Fibroblast of lung (primary cell): ENCODE results near the gene SOHLH2. TPM values are rescaled to one million over a fixed set of nuclear protein-coding genes. Genes with fewer than 3 reads are reported as not detected.
A peak's percentile ranks its signal among the peaks of the same experiment; 100 is the strongest.

Experiments
- DNase-seq, 2 donors: peaks; one replicate each; pipeline versions ENCODE4 v3.0.0 to v3.0.0-alpha.2; 2010; ENCODE audit warnings: low read depth in 2 of 2
- H2AFZ ChIP-seq: 2 replicates; pipeline ENCODE4 v1.5.1; 2012; ENCODE audit warnings: low read length, control low read depth, inconsistent platforms
- H3K27ac ChIP-seq: 2 replicates; pipeline ENCODE4 v1.5.1; 2011; ENCODE audit warnings: low read length, control low read depth; ENCODE audit not compliant: insufficient read depth
- H3K27me3 ChIP-seq: 2 replicates; pipeline ENCODE4 v1.5.1; 2011; ENCODE audit warnings: mild to moderate bottlenecking, low read length; ENCODE audit not compliant: control insufficient read depth, insufficient read depth
- H3K36me3 ChIP-seq: 2 replicates; pipeline ENCODE4 v1.5.1; 2011; ENCODE audit warnings: low read length; ENCODE audit not compliant: control insufficient read depth, insufficient read depth
- H3K4me1 ChIP-seq: 2 replicates; pipeline ENCODE4 v1.5.1; 2011; ENCODE audit warnings: low read length; ENCODE audit not compliant: control insufficient read depth, insufficient read depth; ENCODE audit errors: extremely low read depth
- H3K4me2 ChIP-seq: 2 replicates; pipeline ENCODE4 v1.5.1; 2011; ENCODE audit warnings: low read length, control low read depth; ENCODE audit not compliant: insufficient read depth; ENCODE audit errors: extremely low read depth
- H3K4me3 ChIP-seq, 4 experiments: fragments of 200-600 bp in 1 of 4; sonication (generic) in 1 of 4; replicated peaks in 1 of 4; 2 replicates each; pipeline ENCODE4 v1.5.1; 2011 to 2016; ENCODE audit warnings: low read length in 4 of 4, low read depth in 3 of 4, mild to moderate bottlenecking in 3 of 4, control low read depth in 2 of 4, inconsistent platforms in 1 of 4, mixed read lengths in 1 of 4; ENCODE audit not compliant: insufficient read depth in 1 of 4; ENCODE audit errors: control extremely low read depth in 1 of 4
- H3K79me2 ChIP-seq: 2 replicates; pipeline ENCODE4 v1.5.1; 2012; ENCODE audit warnings: mild to moderate bottlenecking, low read length, inconsistent platforms; ENCODE audit not compliant: control insufficient read depth, insufficient read depth
- H3K9ac ChIP-seq: 2 replicates; pipeline ENCODE4 v1.5.1; 2011; ENCODE audit warnings: mild to moderate bottlenecking, low read length, control low read depth; ENCODE audit not compliant: insufficient read depth
- H3K9me3 ChIP-seq: 2 replicates; pipeline ENCODE4 v1.5.1; 2012; ENCODE audit warnings: low read depth, low read length; ENCODE audit not compliant: control insufficient read depth, insufficient read depth
- H4K20me1 ChIP-seq: 2 replicates; pipeline ENCODE4 v1.5.1; 2011; ENCODE audit warnings: low read length; ENCODE audit not compliant: control insufficient read depth, insufficient read depth; ENCODE audit errors: extremely low read depth
- EZH2 ChIP-seq: IDR thresholded peaks from 2 replicates; pipeline ENCODE4 v1.5.1; 2012; ENCODE audit warnings: low read length, control low read depth, mild to moderate bottlenecking; ENCODE audit errors: missing control alignments
- polyA plus RNA-seq, 2 donors: library from polyadenylated mRNA; depleted of rRNA in 1 of 2; stranded (reverse) in 1 of 2; unstranded in 1 of 2; fragments of >200 nt; gene quantifications; 2 replicates each; pipeline ENCODE4 v1.2.1, GENCODE V29; 2011 to 2012; ENCODE audit warnings: missing spikeins in 1 of 2
- total RNA-seq: library from RNA; depleted of rRNA; stranded (reverse); fragments of >200 nt; gene quantifications from 2 replicates; pipeline ENCODE4 v1.2.1, GENCODE V29; 2014
- TF ChIP-seq, protein P1 (sequence below), 2 donors: IDR thresholded peaks in 1 of 2; conservative IDR thresholded peaks in 1 of 2; 1 replicate in 1 of 2; 2 replicates in 1 of 2; pipeline ENCODE4 v1.5.1; 2011 to 2012; ENCODE audit warnings: low read length in 2 of 2, control low read depth in 1 of 2, inconsistent platforms in 1 of 2, low read depth in 1 of 2, mild to moderate bottlenecking in 1 of 2

SOHLH2 gene
- total and polyA plus RNA-seq, 2 donors (not counting 1 experiment from before 2014, with no cell fraction given) = 0.34 to 1.8 TPM

DNA sequence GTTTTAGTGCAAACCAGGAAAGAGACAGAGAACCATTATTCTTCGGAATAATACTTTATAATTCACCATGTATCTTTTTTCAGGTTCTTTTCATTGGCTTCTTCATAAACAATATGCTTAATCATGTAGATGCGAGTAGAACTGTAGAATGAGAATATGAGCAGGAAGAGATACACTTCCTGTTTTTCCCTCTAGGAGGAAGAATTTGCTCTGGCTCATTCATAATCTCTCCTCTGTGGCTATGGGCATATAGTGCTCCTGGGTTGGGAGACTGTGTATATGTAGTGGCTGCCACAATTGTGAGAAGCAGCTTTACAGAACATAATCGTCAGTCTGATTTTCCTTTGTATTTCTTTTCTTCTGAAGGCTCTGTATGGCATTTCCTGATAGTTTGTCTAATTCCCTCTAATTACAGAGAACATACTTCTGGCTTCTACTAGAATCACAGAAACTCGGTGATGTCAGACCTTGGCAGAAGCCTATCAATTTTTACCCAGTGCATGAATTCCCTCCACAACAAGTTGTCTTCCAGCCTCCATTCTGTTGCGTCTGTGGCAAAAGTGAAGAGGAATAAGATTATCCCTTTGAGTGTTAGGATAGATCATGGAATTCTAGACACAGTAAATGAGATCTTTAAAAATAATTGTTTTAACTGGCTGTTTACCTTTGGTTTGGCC lies 80.3 kb downstream of the SOHLH2 start:
- H3K27ac ChIP-seq = no peak overlapping the region
- H3K9me3 ChIP-seq = no peaks in the 10 kb centered on the region
- H4K20me1 ChIP-seq = no peaks in the 10 kb centered on the region
- no peaks in the 10 kb centered on the region for H3K4me1 ChIP-seq
- no peak overlapping the region for H2AFZ ChIP-seq
- no peak overlapping the region for H3K4me2 ChIP-seq
- no peak overlapping the region for H3K4me3 ChIP-seq
- TF ChIP-seq EZH2 = no peak
- TF ChIP-seq, protein P1, sequence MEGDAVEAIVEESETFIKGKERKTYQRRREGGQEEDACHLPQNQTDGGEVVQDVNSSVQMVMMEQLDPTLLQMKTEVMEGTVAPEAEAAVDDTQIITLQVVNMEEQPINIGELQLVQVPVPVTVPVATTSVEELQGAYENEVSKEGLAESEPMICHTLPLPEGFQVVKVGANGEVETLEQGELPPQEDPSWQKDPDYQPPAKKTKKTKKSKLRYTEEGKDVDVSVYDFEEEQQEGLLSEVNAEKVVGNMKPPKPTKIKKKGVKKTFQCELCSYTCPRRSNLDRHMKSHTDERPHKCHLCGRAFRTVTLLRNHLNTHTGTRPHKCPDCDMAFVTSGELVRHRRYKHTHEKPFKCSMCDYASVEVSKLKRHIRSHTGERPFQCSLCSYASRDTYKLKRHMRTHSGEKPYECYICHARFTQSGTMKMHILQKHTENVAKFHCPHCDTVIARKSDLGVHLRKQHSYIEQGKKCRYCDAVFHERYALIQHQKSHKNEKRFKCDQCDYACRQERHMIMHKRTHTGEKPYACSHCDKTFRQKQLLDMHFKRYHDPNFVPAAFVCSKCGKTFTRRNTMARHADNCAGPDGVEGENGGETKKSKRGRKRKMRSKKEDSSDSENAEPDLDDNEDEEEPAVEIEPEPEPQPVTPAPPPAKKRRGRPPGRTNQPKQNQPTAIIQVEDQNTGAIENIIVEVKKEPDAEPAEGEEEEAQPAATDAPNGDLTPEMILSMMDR (conservative IDR thresholded peaks at IDR 0.05 in 1 of 2, IDR thresholded peaks at IDR 0.05 in 1 of 2; ENCODE audit: low read depth in 1 of 2, low read length in 2 of 2) = peak in 1 of 2 donors; percentile 18
- no peaks in the 10 kb centered on the region for H3K79me2 ChIP-seq
- no peaks in the 10 kb centered on the region for H3K36me3 ChIP-seq
- H3K27me3 ChIP-seq = peaks cover 9% of the 10 kb centered on the region
- H3K9ac ChIP-seq = no peak overlapping the region
- no peak for DNase-seq

DNA sequence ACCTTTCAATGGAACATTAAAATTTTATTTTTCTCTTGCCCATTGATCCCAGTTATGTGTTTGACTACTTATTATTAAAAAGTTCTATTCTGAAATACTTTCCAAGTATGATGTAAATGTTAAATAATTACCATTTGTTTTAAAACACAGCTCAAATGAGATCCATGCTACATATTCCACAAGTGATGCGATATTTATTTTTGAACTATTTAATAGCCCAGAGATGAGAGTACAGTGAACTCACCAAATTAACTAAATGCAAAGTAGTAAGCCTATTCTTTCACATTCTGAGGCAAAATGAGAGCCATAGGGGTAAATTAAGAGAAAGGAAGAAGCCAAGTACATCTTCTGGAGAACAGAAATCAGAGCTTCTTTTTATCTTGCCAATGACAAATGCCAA lies 82.0 kb downstream of the SOHLH2 start:
- H3K9ac ChIP-seq = no peak overlapping the region
- no peak overlapping the region for H3K4me2 ChIP-seq

DNA sequence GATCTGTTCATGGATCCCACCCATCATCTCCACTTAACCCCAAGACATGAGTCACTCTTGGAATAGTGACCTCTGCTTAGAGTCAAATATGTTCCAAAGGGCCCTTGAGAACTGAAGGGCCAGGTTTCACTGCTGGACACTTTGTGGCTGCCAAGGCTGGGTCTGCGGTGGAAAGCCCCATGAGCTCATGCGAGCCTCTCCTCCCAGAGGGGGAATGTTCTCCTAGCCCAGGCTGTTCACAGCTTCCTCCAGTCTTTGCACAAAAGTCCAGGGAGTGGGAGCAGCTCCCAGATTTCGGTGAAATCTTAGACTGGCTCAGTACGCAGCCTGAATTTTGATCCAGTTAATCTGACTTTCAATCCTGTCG lies 82.4 kb downstream of the SOHLH2 start:
- TF ChIP-seq, protein P1 (conservative IDR thresholded peaks at IDR 0.05 in 1 of 2, IDR thresholded peaks at IDR 0.05 in 1 of 2; ENCODE audit: low read depth in 1 of 2, low read length in 2 of 2) = no peak
- TF ChIP-seq EZH2 = no peak
- H3K4me1 ChIP-seq = no peaks in the 10 kb centered on the region
- no peak overlapping the region for H3K27ac ChIP-seq
- no peak overlapping the region for H3K4me2 ChIP-seq
- peak; percentile 45 to 55 for DNase-seq
- H3K9ac ChIP-seq = no peak overlapping the region
- H3K4me3 ChIP-seq = peak overlapping the region in 1 of 4 experiments; percentile 41
- no peaks in the 10 kb centered on the region for H4K20me1 ChIP-seq
- no peaks in the 10 kb centered on the region for H3K36me3 ChIP-seq
- no peaks in the 10 kb centered on the region for H3K79me2 ChIP-seq
- no peaks in the 10 kb centered on the region for H3K9me3 ChIP-seq
- H3K27me3 ChIP-seq = peaks cover 9% of the 10 kb centered on the region
- no peak overlapping the region for H2AFZ ChIP-seq

More for the DNA sequence above, 82.0 kb downstream of the SOHLH2 start:
- no peaks in the 10 kb centered on the region for H3K9me3 ChIP-seq
- TF ChIP-seq, protein P1 (conservative IDR thresholded peaks at IDR 0.05 in 1 of 2, IDR thresholded peaks at IDR 0.05 in 1 of 2; ENCODE audit: low read depth in 1 of 2, low read length in 2 of 2) = no peak
- no peak for TF ChIP-seq EZH2
- H2AFZ ChIP-seq = no peak overlapping the region
- H3K27ac ChIP-seq = no peak overlapping the region
- H3K4me3 ChIP-seq = no peak overlapping the region
- H3K4me1 ChIP-seq = no peaks in the 10 kb centered on the region
- peaks cover 9% of the 10 kb centered on the region for H3K27me3 ChIP-seq
- no peaks in the 10 kb centered on the region for H3K79me2 ChIP-seq
- no peak for DNase-seq
- H3K36me3 ChIP-seq = no peaks in the 10 kb centered on the region
- no peaks in the 10 kb centered on the region for H4K20me1 ChIP-seq
